GM18951 (cell line): ENCODE results near the gene MATN1.

ENCODE experiments used
- POLR2A ChIP-seq: IDR thresholded peaks from 4 replicates; pipeline ENCODE4 v1.6.1; 2011; ENCODE audit warnings: mild to moderate bottlenecking; ENCODE audit not compliant: insufficient read length, insufficient read depth; ENCODE audit errors: extremely low read depth
- in situ Hi-C: fragments of 300-500 bp; cut with MboI; formaldehyde crosslinking; loops from one replicate; pipeline ENCODE4 v1.12.0; 2022; ENCODE audit warnings: low sequenced_read_pairs, mixed read lengths, inconsistent platforms; ENCODE audit not compliant: unreplicated experiment

The MATN1 gene

GRCh38 chr1:30762930-30763650 is 39.7 kb upstream of the MATN1 start:
- no peak for TF ChIP-seq POLR2A
- in situ Hi-C loops, result loop anchor here (5.0 kb wide), 1 partner anchor 41 kb away; the partner anchor contains the start of gene MATN1

GRCh38 chr1:30762152-30762929 is 39.0 kb upstream of the MATN1 start:
- TF ChIP-seq POLR2A, result no peak
- in situ Hi-C loops, result loop anchor here (5.0 kb wide), 1 partner anchor 40 kb away; the partner anchor contains the start of gene MATN1

GRCh38 chr1:30761381-30762151 is 38.2 kb upstream of the MATN1 start:
- peak; percentile 37 for TF ChIP-seq POLR2A
- in situ Hi-C loops, result loop anchor here (5.0 kb wide), 1 partner anchor 39 kb away; the partner anchor contains the start of gene MATN1

GRCh38 chr1:30760596-30761324 is 37.4 kb upstream of the MATN1 start:
- in situ Hi-C loops, result loop anchor here (5.0 kb wide), 1 partner anchor 38 kb away; the partner anchor contains the start of gene MATN1
- TF ChIP-seq POLR2A, result no peak

GRCh38 chr1:30759718-30760281 is 36.4 kb upstream of the MATN1 start:
- TF ChIP-seq POLR2A, result peak; percentile 47
- in situ Hi-C loops, result loop anchor here (5.0 kb wide), 1 partner anchor 37 kb away; the partner anchor contains the start of gene MATN1

- in situ Hi-C loops, result no loop called here
- no peak for TF ChIP-seq POLR2A
These were observed 35.5 kb upstream of the MATN1 start for GRCh38 chr1:30758785-30759380.

GRCh38 chr1:30758121-30758688 is 34.8 kb upstream of the MATN1 start:
- in situ Hi-C loops, result no loop called here
- no peak for TF ChIP-seq POLR2A

GRCh38 chr1:30757352-30758120 is 34.2 kb upstream of the MATN1 start, which contains the start of gene LAPTM5:
Gene LAPTM5 (minus strand): TSS chr1:30757774. CDS start chr1:30757745, 29 bp downstream.
- in situ Hi-C loops, result no loop called here
- TF ChIP-seq POLR2A, result peak; percentile 94

GRCh38 chr1:30756545-30757351 is 33.4 kb upstream of the MATN1 start:
- in situ Hi-C loops, result no loop called here
- TF ChIP-seq POLR2A, result peak; percentile 51

GRCh38 chr1:30756206-30756544 is 32.8 kb upstream of the MATN1 start:
- TF ChIP-seq POLR2A, result no peak
- in situ Hi-C loops, result no loop called here
